HuH-7.5 (cell line): ENCODE results near the gene FSTL5.

Experiments
- DNase-seq: peaks from one replicate; pipeline ENCODE4 v3.0.0; 2011; ENCODE audit warnings: low spot score

Gene FSTL5

GRCh38 chr4:161444626-161445025 is 719.2 kb downstream of the FSTL5 start:
- DNase-seq, result no peak

GRCh38 chr4:161442921-161443320 is 720.9 kb downstream of the FSTL5 start:
- DNase-seq, result no peak

GRCh38 chr4:161438096-161438495 is 725.7 kb downstream of the FSTL5 start:
- no peak for DNase-seq

GRCh38 chr4:161428180-161428965 is 735.4 kb downstream of the FSTL5 start:
- DNase-seq, result no peak

GRCh38 chr4:161419822-161420221 is 744.0 kb downstream of the FSTL5 start:
- DNase-seq, result no peak

- no peak for DNase-seq
Measured at GRCh38 chr4:161411901-161412300, 751.9 kb downstream of the FSTL5 start.

GRCh38 chr4:161404346-161405110 is 759.3 kb downstream of the FSTL5 start:
- DNase-seq, result no peak

- no peak for DNase-seq
Measured at GRCh38 chr4:161403781-161404180, 760.0 kb downstream of the FSTL5 start.

- DNase-seq, result no peak
Measured at GRCh38 chr4:161393602-161394001, 770.2 kb downstream of the FSTL5 start.

GRCh38 chr4:161382655-161383054 is 781.1 kb downstream of the FSTL5 start:
- no peak for DNase-seq

GRCh38 chr4:161376275-161376674 is 787.5 kb downstream of the FSTL5 start:
- DNase-seq, result no peak

GRCh38 chr4:161364681-161365080 is 799.1 kb downstream of the FSTL5 start:
- no peak for DNase-seq

GRCh38 chr4:161360982-161361381 is 802.8 kb downstream of the FSTL5 start:
- DNase-seq, result no peak

- no peak for DNase-seq
Measured at GRCh38 chr4:161359491-161359890, 804.3 kb downstream of the FSTL5 start.

- DNase-seq, result no peak
Measured at GRCh38 chr4:161356351-161356750, 807.4 kb downstream of the FSTL5 start.

- DNase-seq, result no peak
Measured at GRCh38 chr4:161350946-161351345, 812.9 kb downstream of the FSTL5 start.

- DNase-seq, result no peak
Measured at GRCh38 chr4:161345741-161346140, 818.1 kb downstream of the FSTL5 start.

- no peak for DNase-seq
Measured at GRCh38 chr4:161343569-161343950, 820.2 kb downstream of the FSTL5 start.

GRCh38 chr4:161342881-161343568 is 820.8 kb downstream of the FSTL5 start:
- DNase-seq, result no peak

GRCh38 chr4:161336621-161337020 is 827.2 kb downstream of the FSTL5 start:
- no peak for DNase-seq

- DNase-seq, result no peak
Measured at GRCh38 chr4:161336016-161336530, 827.7 kb downstream of the FSTL5 start.
